ENCODE measurements around the gene REEP3.
A peak's percentile ranks its signal among the peaks of the same experiment; 100 is the strongest.

DNA sequence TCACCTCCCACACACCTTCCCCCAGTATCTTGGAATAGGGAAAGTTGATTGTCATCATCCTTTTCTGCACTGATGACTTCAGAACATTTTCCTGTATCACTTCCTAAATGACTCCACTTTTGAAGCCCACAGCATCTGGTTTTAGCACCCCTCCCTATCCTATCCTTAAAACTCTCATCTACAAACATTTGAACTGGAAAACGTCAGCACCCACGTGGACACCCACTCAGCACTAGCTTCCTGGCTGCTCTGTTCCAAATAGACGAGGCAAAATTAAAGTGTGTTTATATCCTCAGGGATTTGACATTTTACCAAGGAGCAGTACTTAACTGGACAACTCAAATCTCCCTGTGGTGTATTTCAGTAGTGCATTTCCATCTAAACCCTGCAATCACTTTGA lies 73.9 kb downstream of the REEP3 start:
- TF ChIP-seq, protein P1, sequence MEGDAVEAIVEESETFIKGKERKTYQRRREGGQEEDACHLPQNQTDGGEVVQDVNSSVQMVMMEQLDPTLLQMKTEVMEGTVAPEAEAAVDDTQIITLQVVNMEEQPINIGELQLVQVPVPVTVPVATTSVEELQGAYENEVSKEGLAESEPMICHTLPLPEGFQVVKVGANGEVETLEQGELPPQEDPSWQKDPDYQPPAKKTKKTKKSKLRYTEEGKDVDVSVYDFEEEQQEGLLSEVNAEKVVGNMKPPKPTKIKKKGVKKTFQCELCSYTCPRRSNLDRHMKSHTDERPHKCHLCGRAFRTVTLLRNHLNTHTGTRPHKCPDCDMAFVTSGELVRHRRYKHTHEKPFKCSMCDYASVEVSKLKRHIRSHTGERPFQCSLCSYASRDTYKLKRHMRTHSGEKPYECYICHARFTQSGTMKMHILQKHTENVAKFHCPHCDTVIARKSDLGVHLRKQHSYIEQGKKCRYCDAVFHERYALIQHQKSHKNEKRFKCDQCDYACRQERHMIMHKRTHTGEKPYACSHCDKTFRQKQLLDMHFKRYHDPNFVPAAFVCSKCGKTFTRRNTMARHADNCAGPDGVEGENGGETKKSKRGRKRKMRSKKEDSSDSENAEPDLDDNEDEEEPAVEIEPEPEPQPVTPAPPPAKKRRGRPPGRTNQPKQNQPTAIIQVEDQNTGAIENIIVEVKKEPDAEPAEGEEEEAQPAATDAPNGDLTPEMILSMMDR (IDR thresholded peaks at IDR 0.05), result peak in 1 of 6 experiments; percentile 14
- no peak for TF ChIP-seq POLR2A (IDR thresholded peaks at IDR 0.05)

All from Peyer's patch (tissue), 4 donors.